Duodenal mucosa (tissue), 2 donors: ENCODE measurements around the gene ZNF519.

Source experiments
- H3K27ac ChIP-seq: one replicate; pipeline ENCODE4 v1.7.0; 2013; ENCODE audit warnings: low read depth, low read length
- H3K27me3 ChIP-seq, 2 donors: one replicate each; pipeline ENCODE4 v1.7.0; 2013; ENCODE audit warnings: low read length in 2 of 2, control low read depth in 1 of 2; ENCODE audit not compliant: insufficient read depth in 2 of 2, control insufficient read depth in 1 of 2
- H3K36me3 ChIP-seq, 2 donors: one replicate each; pipeline ENCODE4 v1.7.0; 2013; ENCODE audit warnings: low read length in 2 of 2, control low read depth in 1 of 2; ENCODE audit not compliant: insufficient read depth in 2 of 2, control insufficient read depth in 1 of 2
- H3K4me1 ChIP-seq, 2 donors: one replicate each; pipeline ENCODE4 v1.7.0; 2013; ENCODE audit warnings: low read length in 2 of 2, control low read depth in 1 of 2; ENCODE audit not compliant: insufficient read depth in 2 of 2, control insufficient read depth in 1 of 2
- H3K4me3 ChIP-seq, 2 donors: one replicate each; pipeline ENCODE4 v1.7.0; 2013; ENCODE audit warnings: low read length in 2 of 2, low read depth in 1 of 2
- H3K9ac ChIP-seq, 2 donors: one replicate each; pipeline ENCODE4 v1.7.0; 2013; ENCODE audit warnings: low read length in 2 of 2, low read depth in 1 of 2
- H3K9me3 ChIP-seq, 2 donors: one replicate each; pipeline ENCODE4 v1.7.0; 2013; ENCODE audit warnings: low read length in 2 of 2, control low read depth in 1 of 2; ENCODE audit not compliant: control insufficient read depth in 1 of 2

Gene ZNF519

DNA sequence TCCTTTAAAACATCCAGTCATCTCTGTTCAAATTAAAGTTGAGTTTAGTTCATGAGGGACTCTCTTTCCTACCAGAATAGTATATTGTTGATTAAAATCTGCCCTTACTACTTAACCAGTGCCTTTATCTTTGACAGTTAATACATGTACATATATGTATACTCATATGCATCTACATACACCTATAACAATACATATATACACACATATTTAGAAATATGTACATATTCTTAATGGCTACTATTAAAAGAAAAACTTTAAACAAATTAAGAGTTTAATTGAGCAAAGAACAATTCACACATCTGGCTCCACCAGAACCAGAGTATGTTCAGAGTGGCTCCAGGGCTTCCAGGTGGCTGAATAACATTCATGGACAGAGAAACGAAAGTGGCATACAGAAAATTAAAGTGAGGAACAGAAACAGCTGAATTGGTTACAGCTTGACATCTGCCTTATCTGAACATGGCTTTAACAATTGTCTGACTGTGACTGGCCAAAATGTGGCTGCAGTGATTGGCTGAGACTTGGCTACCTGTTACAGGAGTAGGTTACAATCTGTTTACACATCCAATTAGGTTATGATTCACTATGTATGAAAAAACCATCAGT lies 38.8 kb downstream of the ZNF519 start:
- Histone ChIP-seq H3K36me3 (no peaks in the 10 kb centered on the region), H3K9me3 (no peaks in the 10 kb centered on the region), H3K27me3 (no peaks in the 10 kb centered on the region), H3K27ac (no peak overlapping the region), H3K4me3 (no peak overlapping the region), H3K9ac (no peak overlapping the region), H3K4me1 (no peaks in the 10 kb centered on the region)

DNA sequence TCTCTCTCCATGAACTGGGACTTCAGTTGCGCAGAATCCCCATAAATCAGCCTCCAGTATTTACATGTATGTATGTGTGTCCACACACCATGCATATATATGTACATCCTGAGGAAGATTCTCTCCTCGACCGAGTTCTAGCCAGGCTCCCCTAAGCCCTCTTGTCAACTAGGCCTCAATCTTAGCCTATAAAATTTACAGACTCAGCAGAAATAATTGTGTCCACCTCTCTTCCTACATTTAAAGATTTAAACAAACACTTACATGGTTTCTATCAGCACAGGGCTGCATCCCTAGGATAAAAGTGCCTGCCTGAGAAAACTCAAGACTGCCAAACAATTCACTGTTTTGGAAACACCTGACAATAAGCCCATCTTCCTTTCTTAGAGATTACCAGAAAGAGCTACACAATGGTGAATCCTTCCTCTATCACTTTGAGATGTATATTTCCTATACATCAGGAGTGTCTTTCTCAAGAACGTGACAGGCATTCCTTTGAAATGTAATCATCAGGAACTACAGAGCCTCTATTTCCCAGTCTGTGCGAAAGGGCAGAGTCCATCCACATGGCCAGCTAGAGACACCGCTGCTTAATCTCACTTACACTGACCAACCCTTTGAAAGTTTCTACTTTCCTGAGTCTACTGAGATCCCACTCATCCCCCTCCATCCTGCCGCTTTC lies 39.5 kb downstream of the ZNF519 start:
- no peak overlapping the region for H3K9ac ChIP-seq
- H3K4me3 ChIP-seq = no peak overlapping the region
- H3K36me3 ChIP-seq = no peaks in the 10 kb centered on the region
- H3K9me3 ChIP-seq = no peaks in the 10 kb centered on the region
- H3K27ac ChIP-seq = no peak overlapping the region
- no peaks in the 10 kb centered on the region for H3K27me3 ChIP-seq
- H3K4me1 ChIP-seq = no peaks in the 10 kb centered on the region

DNA sequence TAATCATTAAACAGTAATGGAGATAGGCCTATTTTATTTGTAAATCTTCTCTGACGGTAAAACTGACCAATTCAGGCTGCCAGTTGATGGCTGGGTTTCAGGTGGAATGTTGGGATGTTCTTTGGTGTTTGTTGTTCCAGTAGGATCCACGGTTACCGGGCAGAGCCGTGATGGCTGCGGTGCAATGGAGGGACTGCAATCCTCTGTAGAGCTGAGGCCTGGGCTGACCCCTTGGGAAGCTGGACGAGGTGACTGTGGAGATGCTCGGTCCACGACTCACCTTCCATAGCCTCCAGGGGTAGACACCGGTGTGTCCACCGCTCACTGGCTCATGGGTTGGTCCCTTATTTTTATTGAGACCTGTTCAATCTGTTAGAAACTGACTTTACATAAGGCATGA lies 42.5 kb downstream of the ZNF519 start:
- no peaks in the 10 kb centered on the region for H3K9me3 ChIP-seq
- H3K9ac ChIP-seq = no peak overlapping the region
- no peak overlapping the region for H3K4me3 ChIP-seq
- no peak overlapping the region for H3K27ac ChIP-seq
- no peaks in the 10 kb centered on the region for H3K27me3 ChIP-seq
- H3K4me1 ChIP-seq = no peaks in the 10 kb centered on the region
- no peaks in the 10 kb centered on the region for H3K36me3 ChIP-seq

DNA sequence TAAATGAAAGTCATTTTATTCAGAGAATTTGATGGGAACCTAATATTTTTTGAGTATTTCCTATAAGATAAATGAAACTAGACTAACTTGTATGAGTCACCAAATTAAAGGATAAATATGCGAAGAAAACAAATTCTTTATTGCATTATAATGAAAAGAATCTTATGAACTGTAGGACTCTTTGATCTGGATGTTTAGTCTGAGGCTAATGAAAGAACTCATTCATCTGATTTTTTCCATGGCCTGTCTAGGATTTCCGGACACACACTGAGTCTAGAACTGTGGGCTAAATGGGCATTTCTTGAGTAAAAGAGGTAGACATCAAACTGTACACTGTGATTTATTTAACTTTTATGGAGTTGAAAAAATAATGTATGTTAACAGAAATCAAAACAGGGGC lies 43.0 kb downstream of the ZNF519 start:
- Histone ChIP-seq H3K4me3 (no peak overlapping the region), H3K4me1 (no peaks in the 10 kb centered on the region), H3K9ac (no peak overlapping the region), H3K36me3 (no peaks in the 10 kb centered on the region), H3K27ac (no peak overlapping the region), H3K27me3 (no peaks in the 10 kb centered on the region), H3K9me3 (no peaks in the 10 kb centered on the region)

DNA sequence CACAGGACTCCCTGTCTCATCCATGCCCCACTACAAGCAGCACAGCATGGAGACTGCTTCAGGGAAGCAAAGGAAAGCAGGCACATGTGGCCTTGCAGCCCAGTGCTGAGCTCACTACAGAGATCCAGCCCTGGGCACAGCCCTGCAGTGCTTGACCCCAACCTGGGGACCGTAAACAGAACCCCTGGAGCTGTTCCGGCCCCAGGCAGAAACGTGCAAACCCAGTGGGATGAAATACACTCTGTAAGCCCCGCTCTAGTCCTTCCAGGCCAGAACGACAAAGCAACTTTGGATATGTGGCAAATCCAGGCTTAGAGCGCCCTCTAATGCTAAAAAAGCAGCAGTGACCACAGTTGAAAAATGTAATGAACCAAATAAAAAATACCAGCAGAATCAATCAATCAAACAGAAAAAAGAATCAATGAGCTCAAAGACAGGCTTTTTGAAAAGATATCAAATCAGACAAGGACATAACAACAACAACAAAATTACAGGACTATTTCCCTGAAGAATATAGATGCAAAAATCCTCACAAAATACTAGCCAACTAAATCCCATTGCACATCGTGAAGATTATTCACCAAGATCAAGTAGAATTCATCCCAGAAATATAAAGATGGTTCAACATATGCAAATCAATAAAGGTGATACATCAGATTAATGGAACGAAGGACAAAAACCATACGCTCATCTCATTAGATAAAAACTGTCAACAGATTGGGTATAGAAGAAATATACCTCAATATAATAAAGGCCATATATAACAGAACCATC lies 45.6 kb downstream of the ZNF519 start:
- Histone ChIP-seq H3K27me3 (no peaks in the 10 kb centered on the region), H3K9ac (no peak overlapping the region), H3K36me3 (no peaks in the 10 kb centered on the region), H3K9me3 (no peaks in the 10 kb centered on the region), H3K27ac (no peak overlapping the region), H3K4me1 (no peaks in the 10 kb centered on the region), H3K4me3 (no peak overlapping the region)

DNA sequence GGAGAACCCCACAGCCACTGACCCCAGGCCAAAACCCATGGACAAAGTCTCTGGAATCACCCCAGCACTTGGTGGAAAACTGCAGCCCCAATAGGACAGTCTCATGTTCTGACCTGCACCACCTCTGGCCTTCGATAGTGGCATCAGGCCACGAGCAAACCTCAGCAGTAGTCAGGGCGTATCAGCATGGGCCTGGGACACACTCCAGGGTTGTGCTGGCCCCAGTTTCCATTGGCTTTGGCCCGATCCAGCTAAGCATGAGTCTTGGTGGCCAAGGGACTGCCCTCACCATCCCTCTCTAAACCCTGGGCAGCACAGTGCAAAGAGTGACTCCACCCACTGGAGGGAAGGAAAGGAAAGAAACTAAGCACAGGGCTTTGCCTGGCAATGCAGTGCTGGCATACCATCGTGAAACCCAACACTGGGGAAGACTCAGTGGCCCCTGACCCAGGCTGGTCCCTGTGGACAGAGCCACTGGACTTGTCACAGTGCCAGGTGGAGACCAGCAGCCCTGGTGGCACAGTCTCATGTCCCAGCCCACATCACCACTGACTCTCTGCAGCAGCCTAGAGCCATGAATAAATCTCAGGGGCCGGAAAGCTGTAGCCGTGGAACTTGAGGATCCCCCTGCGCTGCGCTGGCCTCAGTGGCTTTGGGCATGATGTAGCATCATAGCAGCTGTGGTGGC lies 46.3 kb downstream of the ZNF519 start:
- Histone ChIP-seq H3K4me1 (no peaks in the 10 kb centered on the region), H3K9ac (no peak overlapping the region), H3K36me3 (no peaks in the 10 kb centered on the region), H3K4me3 (no peak overlapping the region), H3K27ac (no peak overlapping the region), H3K9me3 (no peaks in the 10 kb centered on the region), H3K27me3 (no peaks in the 10 kb centered on the region)

DNA sequence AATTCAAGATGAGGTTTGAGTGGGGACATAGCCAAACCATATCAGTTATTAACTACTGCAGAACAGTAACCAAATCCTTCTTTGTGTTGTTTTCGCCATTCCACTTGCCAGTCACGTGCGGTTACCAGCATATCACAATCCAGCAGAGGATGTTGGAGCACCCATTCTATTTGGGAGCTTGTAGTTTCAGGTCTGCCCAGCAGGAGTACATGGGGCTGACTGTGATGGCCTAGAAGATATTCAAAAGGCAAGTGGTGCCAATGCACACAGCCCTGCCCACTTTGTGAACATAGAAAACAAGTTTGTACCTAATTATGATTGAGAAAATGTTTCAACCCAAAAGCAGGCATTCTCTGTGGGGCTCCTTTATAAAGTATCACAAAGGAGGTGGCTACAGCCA lies 57.0 kb downstream of the ZNF519 start:
- Histone ChIP-seq H3K36me3 (no peaks in the 10 kb centered on the region), H3K9ac (no peak overlapping the region), H3K27ac (no peak overlapping the region), H3K9me3 (no peaks in the 10 kb centered on the region), H3K27me3 (no peaks in the 10 kb centered on the region), H3K4me3 (no peak overlapping the region), H3K4me1 (no peaks in the 10 kb centered on the region)

DNA sequence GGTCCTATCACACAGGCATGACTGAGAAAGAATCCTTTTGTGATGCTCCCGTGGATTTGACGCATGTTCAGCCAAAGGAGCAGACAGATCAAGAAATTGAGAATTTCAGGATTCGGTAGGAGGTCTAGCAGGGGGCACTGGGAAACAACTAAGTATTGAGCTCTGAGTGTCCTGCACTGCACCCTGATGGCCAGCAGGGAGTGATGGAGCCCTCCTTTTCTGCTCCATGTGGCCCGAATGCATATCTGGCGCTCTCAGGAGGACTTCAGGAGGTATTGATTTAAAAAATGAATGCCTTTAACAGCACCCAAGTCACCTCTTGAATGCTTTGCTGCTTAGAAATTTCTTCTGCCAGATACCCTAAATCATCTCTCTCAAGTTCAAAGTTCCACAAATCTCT lies 58.0 kb downstream of the ZNF519 start:
- Histone ChIP-seq H3K4me1 (no peaks in the 10 kb centered on the region), H3K27ac (no peak overlapping the region), H3K9me3 (no peaks in the 10 kb centered on the region), H3K27me3 (no peaks in the 10 kb centered on the region), H3K36me3 (no peaks in the 10 kb centered on the region), H3K4me3 (no peak overlapping the region), H3K9ac (no peak overlapping the region)

DNA sequence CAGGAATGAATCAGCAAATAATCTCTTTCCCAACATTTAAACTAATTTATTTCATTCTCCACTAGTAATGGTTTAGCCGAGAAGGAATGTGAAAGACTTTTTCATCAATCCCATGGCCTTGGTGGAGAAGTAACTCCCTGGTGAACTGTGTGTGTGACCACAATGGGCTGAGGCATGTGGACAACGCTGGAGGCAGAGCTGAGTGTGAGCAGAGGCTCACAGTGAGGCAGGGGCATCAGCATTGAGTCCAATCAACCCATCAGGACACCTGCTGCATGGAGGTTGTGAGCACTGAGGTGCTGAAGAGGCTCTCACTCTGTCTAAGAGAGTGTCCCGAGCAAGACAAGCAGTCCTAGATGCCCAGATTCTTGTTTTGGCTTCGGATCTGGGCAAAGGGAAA lies 78.6 kb downstream of the ZNF519 start:
- Histone ChIP-seq H3K27ac (no peak overlapping the region), H3K9ac (no peak overlapping the region), H3K36me3 (no peaks in the 10 kb centered on the region), H3K9me3 (peaks cover 0 to 8% of the 10 kb centered on the region in 2 donors), H3K4me1 (no peaks in the 10 kb centered on the region), H3K4me3 (no peak overlapping the region), H3K27me3 (no peaks in the 10 kb centered on the region)
